Neutrophil (primary cell): Measurements from ENCODE around the gene UBASH3B.

Experiments
- H3K27ac ChIP-seq: fragments of 200-600 bp; sonication (generic); 2 replicates; pipeline ENCODE4 v1.5.1; 2016; ENCODE audit warnings: mild to moderate bottlenecking, moderate library complexity
- H3K27me3 ChIP-seq: fragments of 200-600 bp; sonication (generic); 2 replicates; pipeline ENCODE4 v1.6.0; 2016; ENCODE audit warnings: mild to moderate bottlenecking
- H3K36me3 ChIP-seq: fragments of 200-600 bp; sonication (generic); 2 replicates; pipeline ENCODE4 v1.5.1; 2017
- H3K4me1 ChIP-seq, 2 experiments: fragments of 200-600 bp in 1 of 2; sonication (generic) in 1 of 2; 1 replicate in 1 of 2; 2 replicates in 1 of 2; pipeline versions ENCODE4 v1.5.1 to v1.6.1; 2013 to 2016; ENCODE audit warnings: low read depth in 1 of 2, low read length in 1 of 2, mild to moderate bottlenecking in 1 of 2, moderate library complexity in 1 of 2; ENCODE audit not compliant: control insufficient read depth in 1 of 2, insufficient read depth in 1 of 2
- H3K4me3 ChIP-seq, 2 experiments: fragments of 200-600 bp in 1 of 2; sonication (generic) in 1 of 2; 1 replicate in 1 of 2; 2 replicates in 1 of 2; pipeline ENCODE4 v1.5.1; 2013 to 2016; ENCODE audit warnings: low read depth in 1 of 2, low read length in 1 of 2, mild to moderate bottlenecking in 1 of 2, moderate library complexity in 1 of 2
- H3K9me3 ChIP-seq: fragments of 200-600 bp; sonication (generic); 2 replicates; pipeline ENCODE4 v1.5.1; 2016
- CTCF ChIP-seq: fragments of 200-600 bp; sonication (generic); IDR thresholded peaks from 2 replicates; pipeline ENCODE4 v1.5.1; 2016; ENCODE audit warnings: antibody characterized with exemption

The UBASH3B gene

DNA sequence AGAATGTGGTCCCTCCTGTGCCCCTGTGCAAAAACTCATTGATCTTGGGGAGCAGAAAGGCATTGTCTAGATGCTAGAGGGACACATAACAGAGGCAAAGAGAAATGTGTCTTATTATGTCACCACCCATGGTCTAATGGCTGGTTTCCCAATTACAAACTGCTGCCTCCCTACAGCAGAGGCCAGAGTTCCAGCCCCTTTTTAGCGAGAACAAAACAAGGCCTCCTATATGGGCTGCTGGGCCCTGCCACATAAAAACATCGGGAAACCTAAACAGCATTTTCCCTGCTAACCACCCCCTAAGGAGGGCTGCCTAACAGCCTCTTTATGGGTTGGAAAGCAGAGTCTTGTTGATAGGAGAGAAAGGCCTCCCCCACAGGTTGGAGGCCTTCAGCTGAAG is 107.6 kb downstream of the UBASH3B start:
- no peaks in the 10 kb centered on the region for H3K27me3 ChIP-seq
- H3K36me3 ChIP-seq: no peaks in the 10 kb centered on the region
- no peaks in the 10 kb centered on the region for H3K9me3 ChIP-seq
- no peak overlapping the region for H3K27ac ChIP-seq
- TF ChIP-seq CTCF: no peak
- peaks cover 7 to 15% of the 10 kb centered on the region in 2 experiments for H3K4me1 ChIP-seq
- no peak overlapping the region for H3K4me3 ChIP-seq

GRCh38 chr11:122764371-122765090 is 109.0 kb downstream of the UBASH3B start:
- TF ChIP-seq CTCF: no peak
- no peaks in the 10 kb centered on the region for H3K9me3 ChIP-seq
- H3K4me3 ChIP-seq: no peak overlapping the region
- H3K36me3 ChIP-seq: no peaks in the 10 kb centered on the region
- peaks cover 7 to 15% of the 10 kb centered on the region in 2 experiments for H3K4me1 ChIP-seq
- H3K27ac ChIP-seq: no peak overlapping the region
- no peaks in the 10 kb centered on the region for H3K27me3 ChIP-seq

DNA sequence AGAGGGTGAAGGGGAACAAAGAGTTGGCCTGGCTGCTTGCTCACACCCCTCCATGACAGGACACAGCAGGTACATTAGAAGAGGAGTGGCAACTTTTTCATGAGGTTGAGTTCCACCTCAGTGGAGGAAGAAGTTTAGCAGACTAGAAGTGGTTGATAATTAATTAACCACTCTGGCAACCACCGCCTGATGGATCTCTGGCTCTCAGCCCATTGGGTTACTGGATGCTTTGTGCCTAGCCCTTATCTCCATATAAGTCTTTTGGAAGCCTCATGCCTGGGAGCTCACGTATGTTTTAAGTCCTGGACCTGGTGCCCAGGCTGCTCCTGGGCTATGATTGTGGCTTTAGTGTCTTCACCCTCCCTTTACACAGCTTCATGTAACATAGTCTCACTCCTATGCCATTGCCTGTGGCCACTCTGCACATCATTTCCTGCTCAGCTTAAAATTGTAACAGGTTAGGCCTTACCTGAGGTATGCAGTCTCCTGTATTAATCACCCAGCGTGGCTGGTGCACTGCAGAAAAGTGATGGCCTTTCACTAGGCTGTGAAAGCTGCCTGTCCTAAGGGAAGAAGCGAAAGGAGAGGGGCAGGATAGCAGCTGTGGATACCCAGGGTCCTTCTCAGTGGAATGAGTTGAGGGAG is 110.1 kb downstream of the UBASH3B start:
- Histone ChIP-seq H3K4me3 (no peak overlapping the region), H3K27ac (no peak overlapping the region), H3K27me3 (no peaks in the 10 kb centered on the region), H3K36me3 (no peaks in the 10 kb centered on the region), H3K4me1 (peaks cover 7 to 15% of the 10 kb centered on the region in 2 experiments), H3K9me3 (no peaks in the 10 kb centered on the region)
- no peak for TF ChIP-seq CTCF

GRCh38 chr11:122769126-122769780 is 113.7 kb downstream of the UBASH3B start:
- no peaks in the 10 kb centered on the region for H3K36me3 ChIP-seq
- no peaks in the 10 kb centered on the region for H3K9me3 ChIP-seq
- no peaks in the 10 kb centered on the region for H3K27me3 ChIP-seq
- no peak overlapping the region for H3K4me3 ChIP-seq
- H3K4me1 ChIP-seq: peaks cover 0 to 3% of the 10 kb centered on the region in 2 experiments
- H3K27ac ChIP-seq: no peak overlapping the region
- no peak for TF ChIP-seq CTCF

DNA sequence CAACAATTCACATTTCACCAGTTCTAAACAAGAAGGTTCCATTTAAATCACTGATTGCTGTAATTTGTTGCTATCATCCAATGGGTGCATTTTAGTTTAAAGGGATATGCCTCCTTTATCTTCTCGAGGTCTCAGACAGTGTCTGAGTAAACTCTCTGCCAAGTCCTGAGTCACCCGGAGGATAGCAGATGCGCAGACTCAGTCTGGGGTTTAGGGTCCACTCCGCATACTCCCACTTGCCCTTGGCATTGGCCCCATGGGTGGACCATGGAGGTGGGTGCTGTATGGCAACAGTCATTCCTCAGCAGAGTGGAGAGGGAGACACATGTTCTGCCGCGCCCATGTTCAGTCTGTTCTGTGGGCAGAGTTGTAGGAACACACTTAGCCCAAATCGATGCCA is 117.4 kb downstream of the UBASH3B start:
- no peak for TF ChIP-seq CTCF
- Histone ChIP-seq H3K4me1 (no peaks in the 10 kb centered on the region), H3K4me3 (no peak overlapping the region), H3K27ac (no peak overlapping the region), H3K9me3 (no peaks in the 10 kb centered on the region), H3K36me3 (peaks cover 13% of the 10 kb centered on the region), H3K27me3 (no peaks in the 10 kb centered on the region)
